Activated T-helper 17 cell treated with anti-CD3 and anti-CD28 coated beads, Interleukin-2, amount 50 U/mL, for 72 hours (primary cell): Measurements from ENCODE around the gene LAPTM5. TPM values are rescaled to one million over a fixed set of nuclear protein-coding genes. Genes with fewer than 3 reads are reported as not detected.

Source experiments
- ATAC-seq: fragments of 150-1000 bp; cut with Tn5 transposase; replicated peaks from 2 replicates; pipeline ENCODE4 v1.10.0; 2021; ENCODE audit warnings: mild to moderate bottlenecking, moderate library complexity
- H3K27ac Mint-ChIP-seq: one replicate; pipeline ENCODE4 v1.8.0; 2022; ENCODE audit warnings: mixed read lengths
- H3K27me3 Mint-ChIP-seq: one replicate; pipeline ENCODE4 v1.8.0; 2022; ENCODE audit warnings: mixed read lengths
- H3K36me3 Mint-ChIP-seq: one replicate; pipeline ENCODE4 v1.8.0; 2022; ENCODE audit warnings: low read depth, mild to moderate bottlenecking, mixed read lengths
- H3K4me1 Mint-ChIP-seq: one replicate; pipeline ENCODE4 v1.8.0; 2022; ENCODE audit warnings: mixed read lengths
- H3K4me3 Mint-ChIP-seq: one replicate; pipeline ENCODE4 v1.8.0; 2022; ENCODE audit warnings: mild to moderate bottlenecking, mixed read lengths
- H3K9me3 Mint-ChIP-seq: one replicate; pipeline ENCODE4 v1.8.0; 2022; ENCODE audit warnings: mixed read lengths
- total RNA-seq, 2 donors: library from RNA; stranded (reverse); gene quantifications; one replicate each; pipeline ENCODE4 v1.2.3, GENCODE V29; 2022

LAPTM5 gene
- 100 to 1,000 TPM; 316 to 333 TPM for total RNA-seq

GRCh38 chr1:30757352-30758120, at the start of gene LAPTM5:
TSS of gene LAPTM5 (minus strand) at chr1:30757774. CDS start at chr1:30757745, 29 bp downstream.
- Mint-ChIP-seq H3K36me3 (peaks cover 51% of the 10 kb centered on the region), H3K27ac (peak within 1 kb of the TSS; percentile 98), H3K27me3 (no peaks in the 10 kb centered on the region), H3K4me3 (peak within 1 kb of the TSS; percentile 85), H3K4me1 (peaks cover 52% of the 10 kb centered on the region), H3K9me3 (no peaks in the 10 kb centered on the region)
- peak; percentile 55 for ATAC-seq

- H3K36me3 Mint-ChIP-seq, result no peaks in the 10 kb centered on the region
- peaks cover 49% of the 10 kb centered on the region for H3K27me3 Mint-ChIP-seq
- no peak for ATAC-seq
- H3K27ac Mint-ChIP-seq, result no peak overlapping the region
- no peaks in the 10 kb centered on the region for H3K9me3 Mint-ChIP-seq
- H3K4me3 Mint-ChIP-seq, result no peak overlapping the region
- H3K4me1 Mint-ChIP-seq, result no peaks in the 10 kb centered on the region
Observed at GRCh38 chr1:30806381-30807317, 49.1 kb upstream of the LAPTM5 start.

- H3K27me3 Mint-ChIP-seq, result peaks cover 49% of the 10 kb centered on the region
- H3K4me1 Mint-ChIP-seq, result no peaks in the 10 kb centered on the region
- H3K9me3 Mint-ChIP-seq, result no peaks in the 10 kb centered on the region
- H3K27ac Mint-ChIP-seq, result no peak overlapping the region
- H3K36me3 Mint-ChIP-seq, result no peaks in the 10 kb centered on the region
- no peak overlapping the region for H3K4me3 Mint-ChIP-seq
- ATAC-seq, result no peak
Observed at GRCh38 chr1:30805304-30806003, 47.9 kb upstream of the LAPTM5 start.

GRCh38 chr1:30804822-30805221, 47.2 kb upstream of the LAPTM5 start:
- H3K9me3 Mint-ChIP-seq, result no peaks in the 10 kb centered on the region
- ATAC-seq, result no peak
- no peak overlapping the region for H3K4me3 Mint-ChIP-seq
- H3K36me3 Mint-ChIP-seq, result no peaks in the 10 kb centered on the region
- H3K27me3 Mint-ChIP-seq, result peaks cover 45% of the 10 kb centered on the region
- H3K4me1 Mint-ChIP-seq, result no peaks in the 10 kb centered on the region
- no peak overlapping the region for H3K27ac Mint-ChIP-seq

GRCh38 chr1:30804352-30804751, 46.8 kb upstream of the LAPTM5 start:
- ATAC-seq, result no peak
- Mint-ChIP-seq H3K36me3 (no peaks in the 10 kb centered on the region), H3K27me3 (peaks cover 42% of the 10 kb centered on the region), H3K27ac (no peak overlapping the region), H3K4me1 (no peaks in the 10 kb centered on the region), H3K4me3 (no peak overlapping the region), H3K9me3 (no peaks in the 10 kb centered on the region)

- ATAC-seq, result no peak
- no peaks in the 10 kb centered on the region for H3K36me3 Mint-ChIP-seq
- no peaks in the 10 kb centered on the region for H3K9me3 Mint-ChIP-seq
- no peaks in the 10 kb centered on the region for H3K4me1 Mint-ChIP-seq
- no peak overlapping the region for H3K4me3 Mint-ChIP-seq
- peaks cover 36% of the 10 kb centered on the region for H3K27me3 Mint-ChIP-seq
- H3K27ac Mint-ChIP-seq, result no peak overlapping the region
Observed at GRCh38 chr1:30803562-30803961, 46.0 kb upstream of the LAPTM5 start.

- Mint-ChIP-seq H3K27ac (no peak overlapping the region), H3K27me3 (peaks cover 30% of the 10 kb centered on the region), H3K4me1 (no peaks in the 10 kb centered on the region), H3K36me3 (no peaks in the 10 kb centered on the region), H3K4me3 (no peak overlapping the region), H3K9me3 (no peaks in the 10 kb centered on the region)
- peak; percentile 72 for ATAC-seq
Observed at GRCh38 chr1:30801771-30802198, 44.2 kb upstream of the LAPTM5 start.

GRCh38 chr1:30799233-30799511, 41.6 kb upstream of the LAPTM5 start:
- no peak for ATAC-seq
- peaks cover 12% of the 10 kb centered on the region for H3K27me3 Mint-ChIP-seq
- H3K4me1 Mint-ChIP-seq, result no peaks in the 10 kb centered on the region
- no peak overlapping the region for H3K4me3 Mint-ChIP-seq
- no peaks in the 10 kb centered on the region for H3K9me3 Mint-ChIP-seq
- H3K36me3 Mint-ChIP-seq, result no peaks in the 10 kb centered on the region
- H3K27ac Mint-ChIP-seq, result no peak overlapping the region

GRCh38 chr1:30798389-30799232, 41.0 kb upstream of the LAPTM5 start:
- Mint-ChIP-seq H3K27me3 (peaks cover 9% of the 10 kb centered on the region), H3K4me1 (no peaks in the 10 kb centered on the region), H3K27ac (no peak overlapping the region), H3K9me3 (no peaks in the 10 kb centered on the region), H3K36me3 (no peaks in the 10 kb centered on the region), H3K4me3 (no peak overlapping the region)
- no peak for ATAC-seq

- H3K4me1 Mint-ChIP-seq, result peaks cover 7% of the 10 kb centered on the region
- ATAC-seq, result no peak
- no peaks in the 10 kb centered on the region for H3K9me3 Mint-ChIP-seq
Observed at GRCh38 chr1:30795026-30795425, 37.5 kb upstream of the LAPTM5 start.

GRCh38 chr1:30794260-30794659, 36.7 kb upstream of the LAPTM5 start:
- Mint-ChIP-seq H3K27me3 (peaks cover 10% of the 10 kb centered on the region), H3K27ac (no peak overlapping the region), H3K4me3 (no peak overlapping the region), H3K36me3 (no peaks in the 10 kb centered on the region), H3K4me1 (peaks cover 7% of the 10 kb centered on the region), H3K9me3 (no peaks in the 10 kb centered on the region)
- ATAC-seq, result no peak

More at GRCh38 chr1:30795026-30795425, 37.5 kb upstream of the LAPTM5 start:
- Mint-ChIP-seq H3K4me3 (no peak overlapping the region), H3K27me3 (peaks cover 10% of the 10 kb centered on the region), H3K27ac (no peak overlapping the region), H3K36me3 (no peaks in the 10 kb centered on the region)

GRCh38 chr1:30793209-30793608, 35.6 kb upstream of the LAPTM5 start:
- Mint-ChIP-seq H3K4me1 (peaks cover 7% of the 10 kb centered on the region), H3K36me3 (no peaks in the 10 kb centered on the region), H3K9me3 (no peaks in the 10 kb centered on the region), H3K4me3 (no peak overlapping the region), H3K27ac (no peak overlapping the region), H3K27me3 (peaks cover 16% of the 10 kb centered on the region)
- no peak for ATAC-seq

GRCh38 chr1:30791868-30792267, 34.3 kb upstream of the LAPTM5 start:
- Mint-ChIP-seq H3K27ac (peak overlapping the region; percentile 23), H3K27me3 (peaks cover 23% of the 10 kb centered on the region), H3K4me3 (no peak overlapping the region), H3K4me1 (peaks cover 7% of the 10 kb centered on the region), H3K36me3 (no peaks in the 10 kb centered on the region), H3K9me3 (no peaks in the 10 kb centered on the region)
- no peak for ATAC-seq
